T-helper 22 cell (primary cell): ENCODE results near the gene SPON2.

Source experiments
- DNase-seq: peaks from one replicate; pipeline ENCODE4 v3.0.0-alpha.2; 2020; ENCODE audit warnings: low read depth

Gene SPON2

DNA sequence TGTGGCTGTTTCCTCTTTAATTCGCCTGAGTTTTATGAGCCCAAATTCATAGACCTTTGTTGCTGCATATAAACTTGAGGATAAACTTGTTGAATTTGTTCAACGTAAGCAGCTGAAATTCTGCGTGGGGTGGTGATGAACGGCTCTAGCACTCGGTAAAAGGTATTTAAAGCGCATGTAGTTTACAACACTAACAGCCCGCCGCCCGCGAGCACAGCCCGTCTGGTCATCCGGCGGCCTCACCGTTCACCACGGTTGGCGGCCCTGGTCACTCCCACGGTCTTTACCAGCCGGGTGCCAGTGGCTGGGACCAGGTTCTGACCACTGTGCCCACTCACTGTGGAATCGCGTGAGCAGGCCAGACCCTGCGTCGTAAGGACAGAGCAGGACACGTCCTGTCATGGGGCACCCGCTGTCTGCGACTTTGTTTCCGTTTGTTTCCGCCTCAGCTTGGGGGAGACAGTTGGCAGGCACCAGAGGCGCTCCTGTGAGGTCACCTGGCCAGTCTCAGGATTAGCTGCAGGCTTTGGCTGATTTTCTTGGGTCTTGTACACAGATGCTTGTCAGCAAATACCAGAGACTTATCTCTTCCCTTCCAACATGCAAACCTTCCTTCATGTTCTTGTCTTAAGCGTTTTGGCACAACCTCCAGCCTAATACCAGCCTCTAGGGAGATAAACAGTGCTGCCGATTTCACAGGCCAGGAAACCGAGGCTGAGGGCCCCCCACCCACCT lies 36.8 kb upstream of the SPON2 start:
- no peak for DNase-seq

DNA sequence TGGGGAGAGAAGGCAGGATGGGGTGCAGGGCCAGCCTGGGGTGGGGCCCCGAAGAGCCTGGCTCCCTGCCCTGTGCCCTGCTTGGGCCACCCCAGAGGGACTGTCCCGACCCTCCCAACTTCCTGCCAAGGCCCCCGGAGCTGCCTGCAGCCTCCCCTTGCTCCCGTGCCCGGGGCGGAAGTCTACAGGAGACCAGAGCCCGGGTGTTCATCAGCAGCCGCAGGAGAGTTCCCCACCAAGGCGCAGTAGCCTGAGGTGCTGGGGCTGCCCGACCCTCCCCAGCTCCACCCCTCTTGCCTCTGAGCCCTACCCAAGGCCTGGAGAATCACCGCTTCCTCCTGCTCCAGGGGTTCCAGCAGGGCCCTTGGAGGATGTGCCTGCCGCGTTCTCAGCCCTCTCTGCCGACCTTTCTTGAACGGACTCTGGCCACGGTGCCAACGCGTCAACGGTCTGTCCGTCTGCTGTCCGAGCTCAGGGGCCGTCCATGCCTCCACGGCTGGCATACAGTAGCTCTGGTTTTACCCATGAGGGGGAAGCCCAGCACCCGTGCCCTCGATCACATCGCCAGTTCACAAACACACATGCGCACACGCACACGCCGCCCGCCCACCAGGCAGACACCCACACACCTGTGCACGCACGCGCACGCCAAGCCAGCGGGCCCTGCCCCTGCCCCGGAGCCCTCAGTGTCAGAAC lies 36.0 kb upstream of the SPON2 start:
- no peak for DNase-seq

DNA sequence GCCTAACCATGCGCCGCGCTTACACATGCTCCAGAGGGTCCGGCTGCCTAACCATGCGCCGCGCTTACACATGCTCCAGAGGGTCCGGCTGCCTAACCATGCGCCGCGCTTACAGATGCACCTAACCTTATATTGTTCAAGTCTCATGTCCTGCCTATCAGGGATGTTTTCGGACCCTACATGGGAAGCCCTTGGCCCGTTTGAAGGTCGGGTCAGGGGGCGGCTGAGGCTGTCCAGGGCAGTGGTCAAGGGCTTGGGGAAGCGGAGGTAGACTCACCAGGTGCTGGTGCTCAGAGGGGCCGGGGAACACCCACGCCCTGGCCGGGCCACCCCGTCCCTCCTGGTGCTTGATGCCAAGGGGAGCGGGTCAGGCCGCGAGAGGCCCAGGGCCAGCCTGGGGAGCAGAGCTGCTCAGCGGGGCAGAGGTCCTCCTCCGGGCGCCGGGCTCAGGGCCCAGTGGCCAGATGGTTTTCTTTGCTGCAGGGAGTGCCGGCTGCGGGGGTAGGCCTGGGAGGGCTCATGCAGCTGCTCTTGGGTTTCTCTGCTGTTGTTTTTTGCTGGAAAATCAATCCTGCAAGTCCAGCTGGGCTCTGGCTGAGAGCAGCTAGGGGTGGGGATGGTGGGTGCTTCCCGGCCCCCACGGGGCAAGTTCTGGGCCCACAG lies 35.4 kb upstream of the SPON2 start:
- DNase-seq = no peak

DNA sequence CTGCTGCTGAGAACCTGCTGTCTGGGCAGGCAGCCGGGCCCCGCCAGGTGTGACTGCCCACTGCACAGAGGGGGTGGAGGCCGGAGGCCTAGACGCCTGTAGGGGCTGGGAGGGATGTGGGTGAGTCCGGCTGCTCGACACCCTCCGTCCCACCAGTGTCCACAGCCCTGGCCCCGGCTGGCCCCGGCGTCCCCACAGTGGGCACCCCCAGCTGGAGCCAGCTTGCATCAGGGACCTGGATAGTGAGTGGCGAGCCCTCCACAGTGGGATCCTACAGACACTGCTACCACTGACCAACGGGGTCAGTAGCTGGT lies 34.7 kb upstream of the SPON2 start:
- DNase-seq = no peak

DNA sequence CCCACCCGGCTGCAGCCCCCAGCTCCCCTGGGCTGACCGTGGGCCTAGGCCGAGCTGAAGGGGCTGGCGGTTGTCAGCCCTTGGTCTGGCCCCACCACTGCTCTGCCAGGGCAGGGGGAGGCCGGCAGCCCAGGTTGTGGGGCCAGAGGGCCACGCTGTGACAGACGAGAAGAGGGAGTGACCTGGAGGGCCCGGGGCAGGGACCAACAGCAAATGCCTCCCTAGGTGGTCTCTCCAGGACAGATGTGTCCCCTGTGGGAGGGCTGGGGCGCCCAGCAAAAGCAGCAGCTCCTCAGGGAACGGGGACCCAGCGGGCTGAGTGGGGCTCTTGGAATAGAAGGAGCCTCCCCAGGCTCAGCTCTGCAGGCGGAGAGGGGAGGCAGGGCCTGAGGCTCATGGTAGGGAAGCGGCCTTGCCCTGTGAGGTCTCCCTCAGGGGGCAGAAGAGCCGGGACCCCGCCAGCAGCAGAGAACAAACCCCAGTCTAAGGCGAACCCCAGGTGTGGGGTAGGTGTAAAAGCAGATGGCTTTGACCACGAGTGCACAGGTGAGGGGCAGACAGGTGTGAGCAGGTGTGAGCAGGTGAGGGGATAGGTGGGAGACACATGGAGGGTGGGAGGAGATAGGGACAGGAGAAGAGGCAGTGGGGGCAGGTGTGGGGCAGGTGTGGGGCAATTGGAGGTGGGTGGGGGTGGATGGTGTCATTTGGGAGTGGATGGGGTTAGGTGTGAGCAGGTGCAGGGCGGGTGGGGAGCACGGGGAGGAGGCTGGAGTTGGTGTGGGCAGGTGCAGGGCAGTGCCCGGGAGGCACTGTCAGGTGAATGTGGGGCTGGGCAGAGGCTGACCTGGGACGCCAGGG lies 34.1 kb upstream of the SPON2 start:
- DNase-seq = no peak

DNA sequence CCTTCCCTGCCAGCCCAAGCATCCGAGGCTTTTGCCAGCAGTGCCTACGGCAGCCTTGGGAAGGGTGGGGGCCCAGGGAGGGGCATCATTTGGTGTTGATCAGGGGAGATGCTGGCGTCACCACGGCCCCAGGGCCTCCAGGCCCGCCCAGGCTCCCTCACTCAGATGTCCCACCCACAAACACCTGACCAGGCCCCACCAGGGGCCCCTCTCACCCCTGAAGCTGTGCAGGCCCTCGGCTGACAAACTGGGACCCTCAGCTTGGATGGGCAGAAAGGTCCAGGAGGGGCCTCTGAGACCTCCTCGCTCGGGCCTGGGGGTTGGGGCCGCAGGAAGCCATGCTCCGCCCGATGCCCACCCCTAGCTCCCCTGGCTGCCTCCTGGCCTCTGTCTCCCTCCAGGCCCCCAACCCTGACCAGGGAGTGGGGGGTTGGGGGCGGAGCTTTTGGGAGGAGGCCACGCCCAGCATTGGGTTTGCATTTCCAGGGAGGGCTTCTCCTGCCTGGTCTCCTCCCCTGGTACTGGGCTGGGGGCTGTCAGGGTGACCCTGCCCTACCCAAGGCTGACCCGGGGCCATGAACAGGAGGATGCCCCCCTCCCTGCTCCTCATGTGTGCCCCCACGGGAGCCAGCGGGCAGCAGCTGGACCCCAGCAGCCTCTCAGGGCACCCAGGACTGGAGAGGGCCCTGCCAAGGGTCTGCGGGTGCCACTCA lies 33.4 kb upstream of the SPON2 start:
- no peak for DNase-seq

DNA sequence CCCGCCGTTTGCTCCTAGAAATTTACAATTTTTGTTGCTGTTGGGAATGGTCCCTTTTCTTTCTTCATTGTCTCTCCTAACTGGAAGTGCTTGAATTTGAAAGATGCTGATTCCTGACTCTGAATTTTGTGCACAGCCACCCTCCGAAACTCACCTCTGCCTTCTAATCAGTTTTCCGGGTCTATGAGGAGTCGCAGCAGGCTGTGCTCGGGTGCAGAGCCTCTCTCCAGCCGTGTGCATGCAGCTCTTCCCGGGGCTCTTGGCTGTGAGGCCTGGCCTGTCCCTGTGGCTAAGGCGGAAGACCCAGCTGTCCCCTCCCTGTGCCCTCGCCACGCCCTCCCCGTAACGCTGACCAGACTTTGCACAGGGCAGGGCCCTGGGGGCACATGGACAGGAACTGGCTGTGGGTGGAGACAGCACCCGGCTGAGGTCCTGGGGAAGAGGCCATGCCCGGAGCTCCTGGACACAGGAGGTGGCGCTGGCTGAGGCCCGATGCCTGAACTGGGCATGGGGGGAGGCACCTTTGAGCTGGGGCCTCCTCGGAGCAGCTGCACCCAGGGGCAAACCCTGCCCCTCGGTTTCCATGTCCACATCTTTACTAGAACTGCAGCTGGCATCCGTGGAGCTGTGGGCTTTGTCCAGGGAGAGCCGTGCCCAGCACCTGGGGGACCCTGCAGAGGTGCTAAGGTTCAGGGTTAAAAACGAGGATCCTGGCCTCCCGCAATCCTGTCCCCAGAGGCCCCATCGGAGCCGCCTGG lies 32.6 kb upstream of the SPON2 start:
- no peak for DNase-seq

DNA sequence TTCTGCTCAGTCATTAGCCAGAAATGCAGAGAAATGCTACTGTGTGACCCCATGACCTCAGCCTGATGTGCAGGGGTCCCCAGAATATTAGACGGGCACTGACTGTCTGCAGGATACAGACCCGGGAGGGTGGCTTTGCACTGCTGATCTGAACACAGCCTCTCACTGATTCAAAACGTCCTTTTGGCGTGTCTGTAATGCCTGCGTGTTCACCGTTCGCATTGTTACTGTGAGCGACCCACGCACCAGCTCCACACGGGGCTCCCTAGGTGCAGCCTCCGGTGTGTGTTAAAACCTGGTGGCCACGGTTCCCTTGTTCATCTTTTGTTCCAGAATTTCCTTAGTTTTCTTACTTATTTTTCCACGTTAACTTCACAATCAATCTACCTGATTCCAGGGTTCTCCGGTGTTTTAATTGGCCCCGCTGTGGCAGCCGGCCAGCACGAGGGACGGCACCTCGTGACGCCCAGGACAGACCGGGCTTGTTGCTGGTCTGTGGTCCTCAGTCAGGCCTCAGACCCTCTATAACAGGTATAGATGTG lies 32.0 kb upstream of the SPON2 start:
- DNase-seq = no peak

DNA sequence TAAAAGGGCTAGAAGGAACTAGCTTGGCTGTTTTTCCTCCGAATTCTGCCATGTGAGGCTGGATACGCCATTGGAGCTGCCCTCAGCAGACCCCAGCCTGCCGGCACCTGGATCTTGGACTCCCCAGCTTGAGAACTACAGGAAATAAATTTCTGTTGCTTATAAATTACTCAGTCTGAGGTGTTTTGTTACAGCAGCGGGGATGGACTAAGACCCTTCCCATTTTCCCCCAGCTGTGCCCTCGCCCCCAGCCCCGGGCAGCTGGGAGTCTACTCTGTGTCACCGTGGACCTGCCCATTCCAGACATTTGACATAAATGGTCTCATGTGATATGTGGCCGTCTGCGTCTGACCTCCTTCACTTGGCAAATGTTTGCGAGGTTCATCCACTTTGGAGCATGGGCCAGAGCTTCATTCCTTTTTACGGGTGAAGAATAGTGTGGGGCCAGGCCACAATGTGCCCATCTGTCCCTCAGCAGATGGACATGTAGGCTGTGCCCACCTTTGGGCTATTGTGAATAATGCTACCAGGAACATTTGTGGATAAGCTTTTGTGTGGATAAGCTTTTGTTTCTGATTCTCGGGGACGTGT lies 30.7 kb upstream of the SPON2 start:
- DNase-seq = no peak

DNA sequence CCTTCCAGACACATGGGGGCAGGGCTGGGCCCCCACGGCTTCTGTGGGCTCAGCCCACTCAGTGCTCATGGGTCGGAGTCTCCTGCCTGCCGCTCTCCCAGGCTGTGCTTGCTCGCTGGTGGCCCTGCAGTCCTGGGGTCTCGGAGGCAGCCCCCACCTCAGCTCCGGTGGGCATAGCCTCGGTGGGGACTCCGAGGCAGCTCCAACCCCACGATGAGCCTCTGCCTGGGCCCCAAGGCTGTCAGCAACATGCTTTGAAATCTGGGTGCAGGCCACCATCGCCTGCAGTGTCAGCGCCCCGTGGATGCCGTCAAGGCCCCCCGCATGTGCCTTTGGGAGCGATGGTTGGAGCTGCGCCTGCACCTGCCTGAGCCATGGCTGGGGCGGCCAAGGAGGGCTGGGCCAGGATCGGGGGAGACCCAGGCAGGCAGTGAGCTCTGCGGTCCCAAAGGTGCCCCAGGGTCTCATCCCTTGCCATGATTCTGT lies 30.2 kb upstream of the SPON2 start:
- no peak for DNase-seq

DNA sequence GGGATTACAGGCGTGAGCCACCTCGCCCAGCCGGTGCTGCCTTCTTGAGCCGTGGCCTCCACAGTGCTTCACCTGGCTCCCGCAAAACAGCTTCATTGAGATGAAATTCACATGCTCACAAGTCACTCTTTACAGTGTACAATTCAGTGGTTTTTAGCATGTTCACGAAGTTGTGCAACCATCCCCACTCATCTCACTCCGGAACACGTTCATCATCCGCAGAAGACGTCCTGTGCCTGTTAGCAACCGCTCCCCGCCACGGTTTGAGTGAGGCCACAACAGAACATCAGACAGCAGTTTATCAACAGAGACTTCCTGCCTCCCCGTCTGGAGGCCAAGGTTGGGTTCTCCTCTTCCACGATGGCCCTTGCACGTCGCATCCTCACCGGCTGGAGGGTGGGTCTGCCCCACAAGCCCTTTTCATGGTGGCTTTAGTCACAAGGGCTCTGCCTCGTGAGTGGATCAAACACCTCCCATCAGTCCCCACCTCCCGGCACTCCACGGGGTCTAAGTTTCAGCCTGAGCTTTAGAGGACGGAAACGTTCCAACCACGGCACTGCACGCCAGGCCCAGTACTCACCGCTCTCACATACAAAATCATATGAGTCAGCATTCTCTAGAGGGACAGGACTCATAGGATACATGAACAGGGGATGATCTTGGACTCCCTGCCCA lies 29.6 kb upstream of the SPON2 start:
- peak; percentile 84 for DNase-seq

DNA sequence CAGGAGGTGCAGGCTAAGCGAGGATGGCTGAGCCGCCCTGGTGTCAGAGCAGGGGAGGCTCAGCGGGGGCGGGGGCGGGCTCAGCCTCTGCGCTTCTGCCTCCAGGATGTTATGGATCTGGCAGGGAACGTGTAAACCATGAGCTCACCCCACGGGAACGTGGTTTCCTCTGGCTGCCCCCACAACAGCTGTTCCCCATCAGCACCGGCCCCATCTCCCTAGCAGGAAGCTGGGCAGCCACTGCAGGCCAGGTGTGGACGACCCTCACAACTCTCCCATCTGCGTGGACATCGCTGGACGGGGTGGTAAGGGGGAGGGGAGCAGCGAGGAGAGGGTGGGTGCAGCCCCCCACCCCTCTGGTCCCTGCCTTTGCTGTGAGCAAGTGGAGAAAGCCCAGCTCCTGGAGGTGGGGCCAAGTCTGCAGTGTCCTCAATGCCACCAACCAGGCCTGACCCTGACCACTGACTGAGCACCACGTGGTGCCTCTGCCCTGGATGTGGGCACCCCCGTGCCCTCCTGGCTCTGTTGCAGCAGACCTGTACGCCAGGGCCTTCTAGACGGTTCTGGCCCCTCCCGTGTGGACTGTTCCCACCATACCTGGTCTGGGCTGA lies 28.1 kb upstream of the SPON2 start:
- no peak for DNase-seq

DNA sequence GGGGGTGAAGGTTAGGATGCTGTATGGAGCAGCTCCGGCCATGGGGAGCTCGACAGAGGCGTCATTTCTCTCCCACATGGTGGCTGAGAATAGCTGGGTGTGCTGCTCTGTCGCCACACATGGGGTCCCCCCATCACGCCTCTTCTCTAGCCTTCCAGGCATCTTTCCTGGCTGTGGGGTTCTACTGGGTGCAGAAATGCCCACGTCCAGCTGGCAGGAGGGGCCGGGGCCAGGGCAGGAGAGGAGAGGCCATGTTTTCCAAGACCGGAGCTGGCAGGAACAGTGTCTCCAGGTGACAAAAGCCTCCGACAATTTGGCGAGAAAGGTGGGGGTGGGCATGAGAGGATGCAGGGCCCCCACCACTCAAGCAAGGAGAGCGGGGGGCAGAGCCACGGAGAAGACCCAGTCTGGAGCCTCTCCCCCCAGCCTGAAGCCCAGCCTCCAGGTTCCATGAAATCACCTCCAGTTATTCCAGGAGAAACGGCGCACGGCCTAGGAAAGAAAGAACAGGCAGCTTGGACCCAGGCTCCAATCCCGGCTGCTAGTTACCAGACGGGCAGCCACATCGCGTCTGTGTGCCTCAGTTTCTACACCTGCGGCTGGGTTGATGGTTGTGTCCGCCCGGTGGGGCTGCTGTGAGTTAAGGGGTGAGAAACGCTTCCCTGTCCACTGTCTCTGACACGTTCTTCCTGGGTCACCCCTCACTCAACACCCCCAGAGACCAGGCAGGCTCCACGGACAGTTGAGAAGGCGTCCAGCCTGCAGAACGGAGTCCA lies 27.4 kb upstream of the SPON2 start:
- no peak for DNase-seq

DNA sequence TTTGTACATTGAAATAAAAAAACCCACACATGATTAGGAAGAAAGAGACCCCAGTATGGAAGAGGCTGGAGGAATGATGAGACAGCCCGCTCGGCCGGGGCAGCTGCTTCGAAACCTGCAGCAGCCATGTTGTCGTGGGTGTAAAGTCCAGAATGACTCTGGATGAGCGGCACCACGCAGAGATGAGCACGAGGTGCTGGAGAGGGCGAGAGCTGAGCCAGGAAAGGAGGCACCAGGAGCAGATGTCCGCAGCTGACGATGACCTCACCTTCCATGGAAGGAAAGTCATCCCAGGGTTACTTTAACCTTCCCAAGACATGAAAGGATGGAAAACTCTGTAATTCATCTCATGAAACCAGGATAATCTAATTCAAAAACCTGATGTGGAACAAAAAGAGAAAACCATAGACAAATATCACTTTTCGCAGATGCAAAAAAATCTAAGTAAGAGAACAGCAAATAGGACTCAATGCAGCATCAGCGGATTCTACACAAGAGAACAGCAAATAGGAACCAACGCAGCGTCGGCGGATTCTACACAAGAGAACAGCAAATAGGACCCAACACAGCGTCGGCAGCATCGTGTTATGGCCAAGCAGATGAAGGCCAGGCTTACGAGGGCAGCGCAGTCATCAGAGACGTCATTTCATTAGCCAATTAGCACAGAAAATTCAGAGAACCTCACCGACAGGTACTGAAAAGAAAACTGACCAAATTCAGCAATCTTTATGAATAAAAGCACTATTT lies 25.9 kb upstream of the SPON2 start:
- DNase-seq = no peak

DNA sequence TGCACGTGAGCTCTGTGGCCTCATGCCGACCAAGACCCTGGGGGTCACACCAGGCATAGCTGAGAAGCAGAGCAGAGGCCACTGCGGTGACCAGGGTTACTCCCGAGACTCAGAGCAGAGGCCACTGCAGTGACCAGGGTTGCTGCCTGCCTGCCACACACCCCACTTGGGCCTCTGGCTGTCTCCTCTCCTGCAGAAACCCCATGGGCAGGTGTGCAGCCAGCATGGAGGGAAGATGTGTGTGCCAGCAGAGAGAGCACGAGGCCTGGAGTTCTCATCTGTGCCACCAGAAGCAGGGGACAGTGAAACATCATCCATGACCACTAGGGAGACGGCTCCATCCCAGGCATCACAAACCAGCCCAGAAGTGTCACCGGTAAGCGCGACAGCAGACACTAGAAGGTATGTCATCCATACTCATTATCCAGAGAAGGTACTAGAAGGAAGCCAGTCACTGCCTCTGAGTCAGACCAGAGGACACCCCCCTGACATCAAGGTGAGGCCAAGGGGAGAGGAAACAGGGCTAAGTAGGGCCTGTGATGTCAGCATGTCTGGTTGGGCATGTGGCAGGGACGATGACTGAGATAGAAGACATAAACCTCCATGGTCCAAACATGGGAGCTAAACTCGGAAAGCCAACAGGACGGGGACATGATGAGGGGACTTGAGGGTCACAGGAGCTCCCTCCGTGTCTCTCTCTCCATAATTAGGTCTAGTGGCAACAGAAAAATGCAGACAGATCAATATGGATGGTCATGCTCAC lies 24.2 kb upstream of the SPON2 start:
- DNase-seq = no peak

DNA sequence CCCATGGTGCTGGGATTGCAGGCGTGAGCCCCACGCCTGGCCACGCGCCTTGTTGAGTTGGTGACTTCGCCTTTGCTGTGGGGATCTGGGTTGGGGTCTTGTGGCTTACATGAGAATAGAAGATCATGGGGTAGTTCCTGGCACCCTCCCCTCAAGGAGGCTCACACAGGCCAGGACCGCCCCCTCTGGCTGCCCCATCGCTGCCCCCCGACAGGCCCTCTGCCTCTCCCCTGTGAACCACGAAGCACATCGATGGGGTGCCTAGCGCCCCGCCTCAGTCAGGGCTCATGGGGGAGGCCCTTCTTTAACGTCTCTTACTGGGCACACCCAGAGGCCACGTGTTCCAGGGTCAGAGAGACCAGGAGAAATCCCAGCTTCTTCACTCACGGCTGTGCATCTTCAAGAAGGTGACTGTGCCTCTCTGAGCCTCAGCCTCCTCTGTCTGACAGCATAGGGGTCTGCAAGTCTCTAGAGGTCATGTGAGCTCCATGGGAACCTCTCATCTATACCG lies 23.6 kb upstream of the SPON2 start:
- DNase-seq = no peak
